HCT116 (cell line): ENCODE results near the gene MLPH. TPM values are rescaled to one million over a fixed set of nuclear protein-coding genes. Genes with fewer than 3 reads are reported as not detected.

ENCODE experiments used
- ATAC-seq: fragments of 200-7000 bp; cut with Tn5 transposase; 2 replicates; pipeline ENCODE4 v1.9.1; 2020; ENCODE audit warnings: mild to moderate bottlenecking, moderate library complexity
- BruUV-seq: library from RNA; stranded (reverse); fragments of 400-500 nt; replicated peaks from 2 replicates; lab custom pipeline; 2021; lab: Mats Ljungman, UMichigan
- CTCF ChIA-PET: fragments of 300-600 bp; sonication (Branson Sonifier 250); formaldehyde crosslinking; loops from one replicate; lab custom pipeline; 2021; ENCODE audit warnings: antibody characterized with exemption; lab: Charles Lee
- POLR2A ChIA-PET: fragments of 300-600, 350-600 bp; sonication (Branson Sonifier 250); formaldehyde crosslinking; loops from one replicate; lab custom pipeline; 2021; ENCODE audit warnings: antibody characterized with exemption; lab: Charles Lee
- RAD21 ChIA-PET, 2 experiments: fragments of 300-600 bp; sonication (Branson Sonifier 250); formaldehyde crosslinking; loops; one replicate each; lab custom pipeline; 2023; ENCODE audit warnings: low total read pairs in 2 of 2; ENCODE audit not compliant: uncharacterized antibody in 2 of 2, unreplicated experiment in 2 of 2, low non-redundant PET in 1 of 2; lab: Charles Lee
- DNase-seq: peaks from one replicate; pipeline ENCODE4 v3.0.0-alpha.2; 2010; ENCODE audit warnings: low read depth, low spot score
- H2AFZ ChIP-seq: fragments of 200-600 bp; shearing (Covaris generic), sonication (generic); 2 replicates; pipeline ENCODE4 v1.6.1; 2017; ENCODE audit warnings: low read depth, mixed run types, mixed read lengths, antibody characterized with exemption, low read length; ENCODE audit not compliant: poor library complexity, severe bottlenecking
- H3K27ac ChIP-seq: 2 replicates; pipeline ENCODE4 v1.5.1; 2012; ENCODE audit warnings: low read depth, low read length
- H3K27me3 ChIP-seq: fragments of 200-600 bp; sonication (generic); 2 replicates; pipeline ENCODE4 v1.6.1; 2016; ENCODE audit warnings: mixed run types, low read length, mixed read lengths; ENCODE audit not compliant: insufficient read depth
- H3K36me3 ChIP-seq, 2 experiments: fragments of 200-500 bp in 1 of 2; fragments of 200-600 bp in 1 of 2; sonication (Bioruptor generic) in 1 of 2; sonication (generic) in 1 of 2; 2 replicates each; pipeline versions ENCODE4 v1.5.1 to v1.6.1; 2014 to 2016; ENCODE audit warnings: low read length in 2 of 2, inconsistent platforms in 1 of 2, mixed read lengths in 1 of 2, mixed run types in 1 of 2; ENCODE audit not compliant: insufficient read depth in 2 of 2, control insufficient read depth in 1 of 2
- H3K4me1 ChIP-seq, 2 experiments: fragments of 200-600 bp in 1 of 2; sonication (generic) in 1 of 2; 2 replicates each; pipeline versions ENCODE4 v1.5.1 to v1.6.1; 2012 to 2017; ENCODE audit warnings: low read length in 2 of 2, inconsistent platforms in 1 of 2, mild to moderate bottlenecking in 1 of 2, mixed read lengths in 1 of 2, mixed run types in 1 of 2, moderate library complexity in 1 of 2; ENCODE audit not compliant: insufficient read depth in 2 of 2, control insufficient read depth in 1 of 2
- H3K4me2 ChIP-seq: fragments of 200-600 bp; sonication (generic); 2 replicates; pipeline ENCODE4 v1.6.1; 2017; ENCODE audit warnings: mixed run types, low read length, mixed read lengths
- H3K4me3 ChIP-seq, 2 experiments: fragments of 200-600 bp in 1 of 2; sonication (generic) in 1 of 2; replicated peaks in 1 of 2; 2 replicates each; pipeline ENCODE4 v1.5.1; 2011 to 2016; ENCODE audit warnings: low read length in 2 of 2, control low read depth in 1 of 2, low read depth in 1 of 2, mild to moderate bottlenecking in 1 of 2, mixed read lengths in 1 of 2, mixed run types in 1 of 2
- H3K79me2 ChIP-seq: fragments of 200-600 bp; sonication (generic); 2 replicates; pipeline ENCODE4 v1.6.1; 2017; ENCODE audit warnings: mild to moderate bottlenecking, mixed run types, low read length, moderate library complexity, mixed read lengths; ENCODE audit not compliant: insufficient read depth
- H3K9ac ChIP-seq: fragments of 200-600 bp; sonication (generic); 2 replicates; pipeline ENCODE4 v1.6.1; 2016; ENCODE audit warnings: low read length, mixed read lengths
- H3K9me2 ChIP-seq: fragments of 200-600 bp; sonication (generic), shearing (Covaris generic); 2 replicates; pipeline ENCODE4 v1.6.1; 2017; ENCODE audit warnings: mixed run types, mild to moderate bottlenecking, moderate library complexity; ENCODE audit not compliant: insufficient read depth
- H3K9me3 ChIP-seq, 2 experiments: fragments of 200-500 bp in 1 of 2; fragments of 200-600 bp in 1 of 2; sonication (Bioruptor generic) in 1 of 2; sonication (generic) in 1 of 2; 2 replicates each; pipeline ENCODE4 v1.6.1; 2014 to 2017; ENCODE audit warnings: low read length in 2 of 2, mixed read lengths in 2 of 2, inconsistent platforms in 1 of 2, low read depth in 1 of 2, mild to moderate bottlenecking in 1 of 2, mixed run types in 1 of 2, moderate library complexity in 1 of 2; ENCODE audit not compliant: control insufficient read depth in 1 of 2, insufficient read depth in 1 of 2
- H4K20me1 ChIP-seq: fragments of 200-600 bp; sonication (generic), shearing (Covaris generic); 2 replicates; pipeline ENCODE4 v1.6.1; 2017; ENCODE audit warnings: mixed run types, mild to moderate bottlenecking, moderate library complexity; ENCODE audit not compliant: insufficient read depth
- CBX3 ChIP-seq: IDR thresholded peaks from 2 replicates; pipeline ENCODE4 v1.6.1; 2012; ENCODE audit warnings: low read depth
- EGR1 ChIP-seq: IDR thresholded peaks from 2 replicates; pipeline ENCODE4 v1.6.1; 2012; ENCODE audit warnings: low read depth
- FOSL1 ChIP-seq: IDR thresholded peaks from 2 replicates; pipeline ENCODE4 v1.6.1; 2012; ENCODE audit warnings: low read depth
- JUND ChIP-seq: IDR thresholded peaks from 2 replicates; pipeline ENCODE4 v1.6.1; 2012
- POLR2A ChIP-seq: IDR thresholded peaks from 2 replicates; pipeline ENCODE4 v1.7.0; 2011; ENCODE audit warnings: borderline replicate concordance; ENCODE audit not compliant: insufficient read depth, insufficient read length; ENCODE audit errors: extremely low read depth
- RAD21 ChIP-seq: IDR thresholded peaks from 2 replicates; pipeline ENCODE4 v1.6.1; 2012; ENCODE audit warnings: low read depth, mild to moderate bottlenecking
- SRF ChIP-seq: IDR thresholded peaks from 2 replicates; pipeline ENCODE4 v1.6.1; 2012; ENCODE audit warnings: low read depth
- TCF7L2 ChIP-seq: IDR thresholded peaks from 2 replicates; pipeline ENCODE4 v1.7.0; 2011; ENCODE audit warnings: borderline replicate concordance, inconsistent platforms; ENCODE audit not compliant: insufficient read depth, insufficient read length; ENCODE audit errors: extremely low read depth
- YY1 ChIP-seq: IDR thresholded peaks from 2 replicates; pipeline ENCODE4 v1.6.1; 2011; ENCODE audit warnings: low read length, low read depth, moderate library complexity, mild to moderate bottlenecking; ENCODE audit not compliant: insufficient replicate concordance; ENCODE audit errors: extremely low read depth
- ZNF274 ChIP-seq: fragments of 200-500 bp; sonication (Bioruptor generic); IDR thresholded peaks from 2 replicates; pipeline ENCODE4 v1.6.1; 2014; ENCODE audit warnings: mild to moderate bottlenecking, low read depth, low read length, inconsistent platforms
- intact Hi-C: fragments of 100-400 bp; cut with micrococcal nuclease; formaldehyde crosslinking; loops from 2 replicates; pipeline ENCODE4 v1.10.0; 2022
- total RNA-seq: library from RNA; stranded (reverse); gene quantifications from one replicate; pipeline ENCODE4 v1.2.1, GENCODE V29; 2021; ENCODE audit not compliant: unreplicated experiment
- TF ChIP-seq, protein P1 (sequence below): IDR thresholded peaks from 2 replicates; pipeline ENCODE4 v1.6.1; 2012
- TF ChIP-seq, protein P2 (sequence below): IDR thresholded peaks from 2 replicates; pipeline ENCODE4 v1.6.1; 2011; ENCODE audit warnings: mild to moderate bottlenecking, low read length, moderate library complexity; ENCODE audit not compliant: insufficient replicate concordance; ENCODE audit errors: extremely low read depth
- TF ChIP-seq, protein P3 (sequence below): IDR thresholded peaks from 2 replicates; pipeline ENCODE4 v1.6.1; 2012; ENCODE audit warnings: low read depth

Gene MLPH
- total RNA-seq, 1 experiment from 2014 or later: 81.4 TPM

DNA sequence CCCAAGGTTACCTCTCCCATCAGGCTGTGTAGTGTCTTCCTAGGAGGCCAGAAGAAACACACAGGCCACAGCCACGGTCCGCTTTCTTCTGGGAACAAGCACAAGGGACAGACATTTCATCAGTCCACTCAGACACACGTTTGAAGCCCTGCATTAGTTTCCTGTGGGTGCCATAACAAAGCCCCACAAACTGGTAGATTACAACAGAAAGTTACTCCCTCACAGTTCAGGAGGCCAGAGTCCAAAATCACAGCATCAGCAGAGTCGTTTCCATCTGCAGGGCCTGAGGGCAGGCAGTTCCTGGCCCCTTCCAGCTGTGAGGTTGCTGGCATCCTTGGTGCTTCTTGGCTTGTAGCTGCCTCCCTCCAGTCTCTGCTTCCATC lies 70.6 kb downstream of the MLPH start:
- Histone ChIP-seq H3K79me2 (no peaks in the 10 kb centered on the region), H2AFZ (no peak overlapping the region), H3K36me3 (peaks cover 9 to 28% of the 10 kb centered on the region in 2 experiments), H3K9ac (no peak overlapping the region), H3K27ac (no peak overlapping the region), H3K4me3 (no peak overlapping the region), H3K4me2 (no peak overlapping the region), H4K20me1 (no peaks in the 10 kb centered on the region), H3K27me3 (no peaks in the 10 kb centered on the region), H3K4me1 (no peaks in the 10 kb centered on the region), H3K9me3 (peaks cover 11 to 14% of the 10 kb centered on the region in 2 experiments; a peak in 3 of 4 replicates), H3K9me2 (no peaks in the 10 kb centered on the region)
- ChIA-PET POLR2A (no interaction called here), CTCF (no interaction called here), RAD21 (interaction anchor here in 1 of 2 experiments (0.6 kb wide), 1 partner anchor 8 kb away, joined by 3 read pairs; no protein-coding TSS in a partner anchor)
- ATAC-seq (no peak), DNase-seq (no peak)
- TF ChIP-seq CBX3 (no peak), EGR1 (no peak), JUND (no peak), FOSL1 (no peak), YY1 (no peak), SRF (no peak), RAD21 (no peak), TCF7L2 (no peak), POLR2A (no peak), ZNF274 (no peak)
- TF ChIP-seq, protein P1, sequence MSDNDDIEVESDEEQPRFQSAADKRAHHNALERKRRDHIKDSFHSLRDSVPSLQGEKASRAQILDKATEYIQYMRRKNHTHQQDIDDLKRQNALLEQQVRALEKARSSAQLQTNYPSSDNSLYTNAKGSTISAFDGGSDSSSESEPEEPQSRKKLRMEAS: no peak
- TF ChIP-seq, protein P2, sequence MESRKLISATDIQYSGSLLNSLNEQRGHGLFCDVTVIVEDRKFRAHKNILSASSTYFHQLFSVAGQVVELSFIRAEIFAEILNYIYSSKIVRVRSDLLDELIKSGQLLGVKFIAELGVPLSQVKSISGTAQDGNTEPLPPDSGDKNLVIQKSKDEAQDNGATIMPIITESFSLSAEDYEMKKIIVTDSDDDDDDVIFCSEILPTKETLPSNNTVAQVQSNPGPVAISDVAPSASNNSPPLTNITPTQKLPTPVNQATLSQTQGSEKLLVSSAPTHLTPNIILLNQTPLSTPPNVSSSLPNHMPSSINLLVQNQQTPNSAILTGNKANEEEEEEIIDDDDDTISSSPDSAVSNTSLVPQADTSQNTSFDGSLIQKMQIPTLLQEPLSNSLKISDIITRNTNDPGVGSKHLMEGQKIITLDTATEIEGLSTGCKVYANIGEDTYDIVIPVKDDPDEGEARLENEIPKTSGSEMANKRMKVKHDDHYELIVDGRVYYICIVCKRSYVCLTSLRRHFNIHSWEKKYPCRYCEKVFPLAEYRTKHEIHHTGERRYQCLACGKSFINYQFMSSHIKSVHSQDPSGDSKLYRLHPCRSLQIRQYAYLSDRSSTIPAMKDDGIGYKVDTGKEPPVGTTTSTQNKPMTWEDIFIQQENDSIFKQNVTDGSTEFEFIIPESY: no peak
- TF ChIP-seq, protein P3, sequence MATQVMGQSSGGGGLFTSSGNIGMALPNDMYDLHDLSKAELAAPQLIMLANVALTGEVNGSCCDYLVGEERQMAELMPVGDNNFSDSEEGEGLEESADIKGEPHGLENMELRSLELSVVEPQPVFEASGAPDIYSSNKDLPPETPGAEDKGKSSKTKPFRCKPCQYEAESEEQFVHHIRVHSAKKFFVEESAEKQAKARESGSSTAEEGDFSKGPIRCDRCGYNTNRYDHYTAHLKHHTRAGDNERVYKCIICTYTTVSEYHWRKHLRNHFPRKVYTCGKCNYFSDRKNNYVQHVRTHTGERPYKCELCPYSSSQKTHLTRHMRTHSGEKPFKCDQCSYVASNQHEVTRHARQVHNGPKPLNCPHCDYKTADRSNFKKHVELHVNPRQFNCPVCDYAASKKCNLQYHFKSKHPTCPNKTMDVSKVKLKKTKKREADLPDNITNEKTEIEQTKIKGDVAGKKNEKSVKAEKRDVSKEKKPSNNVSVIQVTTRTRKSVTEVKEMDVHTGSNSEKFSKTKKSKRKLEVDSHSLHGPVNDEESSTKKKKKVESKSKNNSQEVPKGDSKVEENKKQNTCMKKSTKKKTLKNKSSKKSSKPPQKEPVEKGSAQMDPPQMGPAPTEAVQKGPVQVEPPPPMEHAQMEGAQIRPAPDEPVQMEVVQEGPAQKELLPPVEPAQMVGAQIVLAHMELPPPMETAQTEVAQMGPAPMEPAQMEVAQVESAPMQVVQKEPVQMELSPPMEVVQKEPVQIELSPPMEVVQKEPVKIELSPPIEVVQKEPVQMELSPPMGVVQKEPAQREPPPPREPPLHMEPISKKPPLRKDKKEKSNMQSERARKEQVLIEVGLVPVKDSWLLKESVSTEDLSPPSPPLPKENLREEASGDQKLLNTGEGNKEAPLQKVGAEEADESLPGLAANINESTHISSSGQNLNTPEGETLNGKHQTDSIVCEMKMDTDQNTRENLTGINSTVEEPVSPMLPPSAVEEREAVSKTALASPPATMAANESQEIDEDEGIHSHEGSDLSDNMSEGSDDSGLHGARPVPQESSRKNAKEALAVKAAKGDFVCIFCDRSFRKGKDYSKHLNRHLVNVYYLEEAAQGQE: no peak
- BruUV-seq: no TSS peak
- intact Hi-C loops: no loop called here
